ENCODE measurements around the gene MAEA.
A peak's percentile ranks its signal among the peaks of the same experiment; 100 is the strongest.

MAEA gene

GRCh38 chr4:1289207-1290164 is at the start of gene MAEA:
Gene MAEA (plus strand): TSS chr4:1289891. CDS start chr4:1289914, 23 bp downstream.
- peak; percentile 77 to 98 (median 95) for DNase-seq

GRCh38 chr4:1239950-1240307 is 49.8 kb upstream of the MAEA start:
- no peak for DNase-seq

GRCh38 chr4:1240721-1241465 is 48.8 kb upstream of the MAEA start:
- DNase-seq, result no peak

GRCh38 chr4:1241466-1241935 is 48.2 kb upstream of the MAEA start:
- no peak for DNase-seq

GRCh38 chr4:1241936-1242505 is 47.7 kb upstream of the MAEA start:
- DNase-seq, result no peak

- DNase-seq, result no peak
Observed at GRCh38 chr4:1242506-1243450, 46.9 kb upstream of the MAEA start.

GRCh38 chr4:1243451-1244080 is 46.1 kb upstream of the MAEA start:
- DNase-seq, result no peak

GRCh38 chr4:1244081-1244977 is 45.4 kb upstream of the MAEA start:
- peak in 1 of 56 donors; percentile 20 for DNase-seq

GRCh38 chr4:1244978-1245471 is 44.7 kb upstream of the MAEA start:
- no peak for DNase-seq

- no peak for DNase-seq
Observed at GRCh38 chr4:1245481-1246051, 44.1 kb upstream of the MAEA start.

GRCh38 chr4:1246111-1246881 is 43.4 kb upstream of the MAEA start:
- DNase-seq, result no peak

- DNase-seq, result no peak
Observed at GRCh38 chr4:1246901-1247863, 42.5 kb upstream of the MAEA start.

GRCh38 chr4:1247864-1248244 is 41.8 kb upstream of the MAEA start:
- peak in 2 of 56 donors; percentile 60 to 63 for DNase-seq

GRCh38 chr4:1248245-1249147 is 41.2 kb upstream of the MAEA start, which contains the start of gene CTBP1:
Gene CTBP1 (minus strand): TSS chr4:1249130. CDS start chr4:1241331, 7,799 bp downstream.
- DNase-seq, result peak in 47 of 56 donors; percentile 39 to 93 (median 79)

- DNase-seq, result peak in 52 of 56 donors; percentile 41 to 88 (median 74)
Observed at GRCh38 chr4:1249148-1249730, 40.5 kb upstream of the MAEA start.
